M059J (cell line): ENCODE results near the gene GALNTL6. TPM values are rescaled to one million over a fixed set of nuclear protein-coding genes. Genes with fewer than 3 reads are reported as not detected.
A peak's percentile ranks its signal among the peaks of the same experiment; 100 is the strongest.

Source experiments
- DNase-seq: peaks from one replicate; pipeline ENCODE4 v3.0.0-alpha.2; 2012; ENCODE audit warnings: low read depth
- total RNA-seq: library from RNA; depleted of rRNA; stranded (reverse); fragments of >200 nt; shearing (Covaris generic); gene quantifications from 2 replicates; pipeline ENCODE4 v1.2.3, GENCODE V29; 2014

Gene GALNTL6
- total RNA-seq, 1 experiment from 2014 or later: not detected

DNA sequence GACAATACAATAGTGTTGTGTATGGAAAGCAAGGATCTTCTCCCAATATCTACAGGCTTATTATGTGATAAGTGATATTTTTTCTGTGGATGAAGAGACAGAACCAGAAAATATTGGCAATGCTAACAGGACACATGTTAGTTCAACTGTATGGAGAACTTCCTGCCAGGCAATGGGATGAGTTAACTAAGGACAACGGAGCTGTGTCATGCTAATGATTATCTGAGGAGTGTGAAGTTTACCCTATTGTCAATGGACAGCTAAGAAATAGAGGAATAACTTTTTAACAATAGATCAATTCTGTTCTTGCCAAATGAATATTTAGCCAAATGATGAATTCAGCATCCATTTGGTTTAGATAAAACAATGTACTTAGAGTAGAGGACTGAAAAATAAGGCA lies 180.0 kb downstream of the GALNTL6 start:
- DNase-seq: no peak

DNA sequence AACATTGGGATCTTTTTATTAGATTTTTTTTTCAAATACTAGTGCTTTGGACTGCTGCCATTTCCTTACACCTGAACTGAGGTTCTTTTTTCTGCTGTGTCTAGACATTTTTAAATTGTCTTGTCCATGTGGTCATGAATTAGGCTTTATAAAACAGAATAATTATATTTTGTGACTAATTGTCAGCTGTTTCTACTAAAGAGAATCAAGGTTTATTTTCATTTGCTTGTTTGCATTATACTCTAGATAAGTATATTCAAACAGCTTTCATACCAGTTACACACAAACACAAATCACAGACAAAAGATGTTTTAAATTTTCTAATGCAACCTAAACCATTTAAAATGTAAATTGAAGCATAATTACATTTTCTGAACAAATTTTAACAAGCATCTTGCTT lies 194.7 kb downstream of the GALNTL6 start:
- no peak for DNase-seq

DNA sequence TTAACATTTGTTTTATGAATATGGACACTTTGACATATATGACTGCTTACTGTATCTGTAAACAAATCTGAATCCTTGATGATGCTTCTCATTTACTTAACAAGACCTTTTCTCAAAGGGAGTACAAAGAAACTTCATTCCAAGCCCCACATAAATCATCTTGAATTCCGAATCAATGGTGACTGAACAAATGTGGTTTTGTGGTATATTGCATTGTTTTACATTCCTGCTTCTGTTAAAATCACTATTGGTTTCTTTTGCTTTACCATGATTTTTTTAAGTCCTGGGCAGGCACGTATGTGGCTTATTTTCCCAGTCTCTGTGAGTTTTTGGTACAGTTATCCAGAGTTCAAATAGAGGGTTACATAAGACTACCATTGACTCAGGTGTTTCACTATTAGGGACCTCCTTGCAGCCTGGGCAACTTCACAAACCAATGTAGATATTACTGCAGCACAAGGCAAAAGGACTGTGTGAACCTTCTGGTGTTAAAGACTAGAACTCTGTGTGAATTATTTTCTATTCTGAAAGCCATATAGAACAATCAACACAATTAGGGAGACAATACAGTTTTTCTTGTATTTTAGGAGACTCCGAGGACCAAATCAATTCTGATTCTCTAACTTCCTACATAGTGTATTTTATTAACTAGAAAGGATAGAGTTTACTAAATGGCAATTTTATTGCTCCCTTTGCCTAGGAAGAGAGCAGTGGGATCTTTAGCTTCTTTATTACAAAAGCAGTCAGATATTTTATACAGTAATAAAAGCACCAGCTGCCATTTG lies 196.4 kb downstream of the GALNTL6 start:
- no peak for DNase-seq

DNA sequence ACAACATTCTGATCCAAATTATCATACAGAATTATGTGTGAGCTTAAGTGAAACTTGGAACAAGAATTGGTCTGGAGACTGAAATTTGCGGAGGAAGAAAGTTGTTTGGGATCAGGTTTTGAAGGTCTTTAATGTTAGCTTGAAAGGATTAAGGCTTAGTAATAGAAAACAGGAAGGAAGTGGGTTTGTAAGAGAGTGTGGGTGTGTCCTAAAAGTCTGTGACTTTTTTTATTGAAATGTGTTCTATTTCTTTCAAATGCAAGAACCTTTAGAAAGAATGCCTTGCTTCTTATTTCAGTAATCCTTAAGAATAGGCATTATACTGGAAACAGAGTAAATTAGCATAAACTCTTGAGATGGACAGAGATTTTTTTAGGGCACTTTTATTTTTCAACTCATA lies 198.0 kb downstream of the GALNTL6 start:
- DNase-seq: no peak

DNA sequence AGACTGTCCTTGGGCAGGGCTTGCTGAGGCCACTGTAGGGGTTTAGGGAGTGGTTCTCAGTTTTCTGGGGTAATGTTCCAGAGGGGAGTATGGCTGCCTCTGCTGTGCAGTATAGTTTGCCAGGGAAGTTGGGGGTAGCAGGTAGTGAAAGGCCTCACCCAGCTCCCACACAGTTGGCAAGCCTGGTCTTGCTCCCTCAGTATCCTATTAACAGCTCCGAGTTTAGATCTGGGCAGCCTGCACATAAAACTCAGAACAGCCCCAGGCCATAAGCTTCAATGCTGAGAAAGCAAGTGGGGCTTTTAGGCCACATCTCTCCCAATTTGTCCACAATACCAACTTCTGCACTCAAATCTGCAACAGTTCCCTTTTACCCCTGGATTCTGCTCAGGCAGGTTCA lies 205.2 kb downstream of the GALNTL6 start:
- DNase-seq: no peak

DNA sequence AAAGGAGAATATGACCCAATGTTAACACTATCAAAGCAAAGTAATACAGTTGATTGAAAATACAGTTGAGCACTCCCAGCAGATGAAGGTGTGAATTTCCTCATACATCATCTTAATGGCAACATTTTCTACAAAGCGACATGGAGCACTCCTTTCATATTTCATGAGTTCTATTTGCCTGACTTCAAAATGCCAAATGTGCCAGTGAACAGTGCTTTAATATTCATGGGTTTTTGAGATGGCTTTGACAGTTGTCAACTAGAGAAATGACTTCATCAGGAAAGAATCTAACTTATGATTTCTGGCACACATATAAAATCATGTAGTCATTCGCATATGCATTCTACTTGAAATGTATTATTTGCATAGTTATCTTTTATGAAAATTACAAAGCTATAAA lies 222.4 kb downstream of the GALNTL6 start:
- DNase-seq: no peak

DNA sequence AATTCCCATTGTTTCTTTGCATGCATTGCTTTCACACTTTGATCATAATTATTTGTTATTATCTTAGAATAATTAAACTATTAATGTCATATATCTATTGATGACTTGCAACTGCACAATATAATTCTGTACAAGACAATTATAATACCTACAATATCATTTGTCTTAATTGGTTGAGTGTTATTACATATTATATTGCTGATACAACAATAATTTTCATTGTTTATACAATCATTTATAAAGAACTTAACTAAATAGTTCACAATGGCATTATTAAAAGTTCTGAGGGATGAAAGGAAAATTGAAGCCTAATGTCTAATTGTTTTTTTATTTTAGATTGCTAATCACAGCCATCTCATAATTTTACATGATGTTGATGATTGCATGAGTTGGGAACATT lies 227.6 kb downstream of the GALNTL6 start:
- no peak for DNase-seq

DNA sequence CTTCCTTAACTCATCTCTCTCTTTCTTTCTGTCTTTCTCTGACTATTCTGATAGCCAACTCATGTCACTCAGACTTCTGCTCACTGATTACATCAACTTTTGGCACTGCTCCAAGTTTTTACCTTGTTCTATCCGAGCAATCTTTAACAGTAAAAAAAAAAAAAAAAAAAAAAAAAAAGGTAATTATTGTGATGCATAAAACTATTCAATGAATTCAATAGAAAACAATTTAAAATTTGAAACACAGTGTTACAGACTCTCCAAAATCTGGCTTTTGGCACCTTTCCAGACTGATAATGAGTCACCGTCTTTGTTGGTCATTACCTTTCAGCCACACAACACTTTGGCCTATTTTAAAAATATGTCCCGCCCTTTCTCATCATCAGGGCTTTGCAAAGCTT lies 229.5 kb downstream of the GALNTL6 start:
- DNase-seq: peak; percentile 36

DNA sequence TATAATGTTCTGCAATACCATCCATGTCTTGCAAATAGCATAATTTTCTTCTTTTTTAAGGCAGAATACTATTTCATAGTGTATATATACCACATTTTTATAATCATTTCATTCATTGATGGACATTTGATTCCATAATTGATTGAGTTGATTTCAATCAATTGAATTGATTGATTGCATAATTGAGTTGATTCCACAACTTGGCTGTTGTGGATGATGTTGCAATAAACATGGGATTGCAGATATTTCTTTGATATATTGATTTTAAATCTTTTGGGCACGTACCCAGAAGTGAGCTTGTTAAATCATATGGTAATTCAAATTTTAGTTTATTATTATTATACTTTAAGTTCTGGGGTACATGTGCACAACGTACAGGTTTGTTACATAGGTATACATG lies 232.8 kb downstream of the GALNTL6 start:
- DNase-seq: no peak

DNA sequence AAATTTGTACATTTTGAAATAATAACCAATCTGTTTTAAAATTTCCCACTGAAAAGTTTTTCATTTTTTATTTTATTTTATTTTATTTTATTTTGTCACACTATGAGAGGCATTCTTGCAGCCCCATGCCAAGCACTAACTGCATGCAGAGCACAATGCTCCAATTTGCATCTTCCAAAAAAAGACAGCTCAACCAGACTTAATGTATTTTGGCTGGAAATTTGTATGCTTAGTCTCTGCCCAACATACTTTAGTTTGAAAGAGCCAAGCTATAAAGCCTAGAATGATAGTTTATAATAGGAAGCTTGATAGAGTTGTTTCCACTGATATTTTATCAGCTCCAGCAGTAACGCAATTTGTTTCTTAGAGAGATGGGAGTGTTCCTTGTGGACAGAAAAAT lies 235.5 kb downstream of the GALNTL6 start:
- DNase-seq: no peak

DNA sequence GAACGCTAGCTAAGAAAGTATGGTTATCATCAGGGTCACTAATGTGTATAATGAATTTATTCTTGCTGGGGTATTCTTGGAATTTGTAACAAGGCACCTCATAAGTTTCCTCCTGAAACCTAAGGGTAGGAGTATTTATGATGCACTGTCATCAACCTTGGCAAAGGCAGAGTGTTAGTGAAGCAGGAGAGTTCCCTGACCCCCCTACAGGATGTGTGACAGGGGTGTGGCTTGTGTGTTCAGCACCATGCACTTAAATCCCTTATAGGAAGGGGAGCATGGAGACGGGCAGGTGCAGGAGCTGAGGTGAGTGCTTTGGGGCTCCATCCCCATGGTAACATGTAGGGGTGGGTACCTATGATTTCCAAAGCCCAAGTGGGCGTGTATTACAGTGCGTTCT lies 237.7 kb downstream of the GALNTL6 start:
- no peak for DNase-seq

DNA sequence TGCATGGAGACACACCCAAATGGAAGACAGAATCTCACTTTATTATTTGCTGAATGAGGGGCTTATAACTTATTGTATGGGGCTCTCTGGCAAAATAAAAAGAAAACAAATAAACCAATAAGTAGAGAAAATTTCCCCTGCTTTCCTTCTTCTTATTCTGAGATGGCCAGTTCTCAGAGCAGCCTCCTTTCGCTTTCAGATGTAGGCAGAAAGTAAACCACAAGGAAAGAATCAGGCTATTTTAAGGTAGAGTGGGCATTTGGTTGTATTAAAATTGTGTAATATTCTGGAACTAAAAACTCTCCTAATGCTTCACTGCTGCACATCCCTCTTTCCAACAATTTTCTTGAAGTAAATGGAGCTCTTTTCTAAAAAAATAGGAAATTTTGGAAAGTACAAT lies 241.8 kb downstream of the GALNTL6 start:
- no peak for DNase-seq

DNA sequence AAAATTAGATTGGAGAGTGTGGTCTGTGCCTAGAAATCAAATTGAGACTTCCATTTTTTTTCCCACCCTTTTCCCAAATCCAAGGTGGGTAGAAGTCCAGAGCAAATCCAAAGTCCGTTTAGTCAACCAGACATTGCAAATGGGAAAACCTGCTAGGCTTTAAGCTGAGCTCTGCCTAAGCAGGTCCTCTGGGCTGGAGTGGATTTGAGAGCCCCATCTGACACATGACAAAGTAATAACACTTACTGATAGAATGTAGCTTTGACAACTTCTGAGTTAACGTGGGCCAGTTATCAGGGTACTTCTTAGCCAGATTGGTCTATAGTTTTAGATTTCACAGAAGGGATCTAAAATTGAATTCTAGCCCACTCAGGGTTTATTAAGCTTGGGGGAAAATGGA lies 242.3 kb downstream of the GALNTL6 start:
- DNase-seq: no peak

DNA sequence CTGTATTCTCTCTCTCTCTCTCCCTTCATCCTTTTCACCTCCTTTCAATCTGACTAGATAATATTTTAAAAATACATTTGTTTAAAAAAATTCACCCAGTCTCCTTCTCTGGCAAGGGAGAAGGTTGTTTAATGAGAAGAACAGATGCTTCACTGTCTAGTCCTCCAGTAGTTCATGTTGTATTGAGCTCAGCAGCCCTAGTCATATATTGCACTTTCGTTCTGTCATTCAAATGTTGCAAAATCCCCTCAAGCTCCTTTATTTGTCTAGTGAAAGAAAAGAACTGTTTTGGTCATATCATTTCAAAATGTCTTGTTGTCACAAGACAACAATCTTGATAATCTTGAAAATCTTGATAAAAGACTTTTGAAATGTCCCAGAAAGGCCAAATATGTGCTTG lies 248.0 kb downstream of the GALNTL6 start:
- DNase-seq: no peak

DNA sequence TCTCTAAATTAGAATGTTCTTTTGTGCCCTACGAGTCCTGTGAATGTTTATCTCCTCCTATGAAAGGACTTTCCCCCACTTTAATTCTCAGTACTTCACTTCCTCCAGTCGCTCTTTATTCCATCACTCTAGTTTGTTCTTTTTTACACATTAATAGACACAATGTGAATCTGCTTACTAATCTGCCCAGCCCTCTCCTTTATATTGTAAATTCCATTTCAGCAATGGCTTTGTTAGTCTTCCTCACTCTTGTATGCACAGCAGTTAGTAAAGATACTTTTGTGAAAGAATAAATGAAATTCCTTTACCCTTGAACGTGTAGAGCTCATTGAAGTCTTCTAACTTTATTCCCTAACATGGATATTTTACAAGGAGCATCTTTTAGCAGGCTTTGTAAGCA lies 255.3 kb downstream of the GALNTL6 start:
- DNase-seq: no peak

DNA sequence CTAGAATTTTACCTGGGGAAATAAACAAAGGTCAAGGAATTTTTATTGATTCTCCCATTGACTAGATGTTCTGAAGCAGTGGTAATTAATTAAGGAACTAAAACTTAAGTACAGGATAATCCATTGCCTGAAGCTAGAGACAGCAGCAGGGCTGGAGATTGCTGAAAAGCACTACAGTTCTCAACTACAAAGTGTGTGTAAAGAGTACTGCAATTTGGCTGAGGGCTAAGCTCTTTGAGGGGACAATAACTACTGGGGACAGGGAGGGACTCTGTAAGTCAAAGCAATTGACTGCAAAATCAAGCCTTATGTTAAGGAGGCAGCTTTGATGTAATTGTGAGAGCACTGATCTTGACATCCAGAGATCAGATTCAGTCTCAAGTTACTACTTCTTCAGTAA lies 260.4 kb downstream of the GALNTL6 start:
- DNase-seq: no peak

DNA sequence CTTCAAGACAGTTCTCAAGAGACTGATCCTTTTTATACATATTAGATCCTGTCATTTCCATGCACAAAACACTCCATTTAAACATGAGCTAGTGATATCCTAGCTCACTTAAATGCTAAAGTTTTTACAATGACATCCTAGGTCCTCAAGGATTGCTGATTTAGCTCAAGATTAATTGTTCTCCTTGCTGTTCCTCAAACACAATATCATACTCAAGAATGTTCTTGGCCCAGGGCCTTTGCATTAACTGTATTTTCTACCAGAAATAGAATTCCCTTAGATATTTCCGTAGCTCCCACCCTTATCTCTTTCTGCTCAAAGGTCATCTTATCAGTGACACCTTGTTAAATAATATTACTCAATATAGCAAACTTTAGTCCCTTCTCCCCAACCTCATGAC lies 270.1 kb downstream of the GALNTL6 start:
- no peak for DNase-seq

DNA sequence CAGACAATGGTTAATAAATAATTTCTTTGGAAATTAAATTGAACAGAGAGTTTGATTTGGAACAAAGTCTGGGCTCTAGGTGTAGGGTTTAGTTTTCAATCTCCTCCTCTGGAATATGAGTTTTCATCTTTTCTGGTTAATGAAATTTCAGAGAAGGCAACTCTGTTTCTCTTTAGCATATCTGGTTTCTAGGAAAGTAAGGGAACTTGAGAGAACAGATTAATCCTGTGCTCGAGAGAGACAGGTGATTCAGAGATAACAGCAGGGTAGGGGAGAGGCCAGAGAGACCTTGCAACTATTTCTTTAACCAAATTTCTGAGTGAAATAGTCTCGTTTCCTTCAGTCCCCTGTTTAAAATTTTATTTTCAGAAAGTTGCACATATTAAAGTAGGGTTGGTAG lies 275.4 kb downstream of the GALNTL6 start:
- no peak for DNase-seq

DNA sequence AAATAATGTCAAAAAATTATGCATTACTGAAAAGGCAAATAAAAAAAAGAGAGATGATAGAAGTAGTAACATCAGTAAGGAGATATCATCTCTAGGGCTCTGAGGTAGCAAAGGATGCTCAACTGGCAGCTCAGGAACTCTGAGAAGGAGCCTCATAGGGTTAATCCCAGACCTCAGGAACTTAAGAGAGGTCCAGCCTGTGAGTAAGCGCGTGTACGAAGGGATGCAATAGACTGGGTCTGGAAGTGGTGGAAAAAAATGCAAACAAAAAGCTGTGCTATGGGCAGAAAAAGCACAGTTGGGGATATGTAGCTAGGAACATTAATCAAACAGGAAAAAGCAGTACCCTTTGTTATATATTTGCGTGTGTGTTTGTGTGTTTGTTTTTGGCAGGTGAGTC lies 282.0 kb downstream of the GALNTL6 start:
- no peak for DNase-seq

DNA sequence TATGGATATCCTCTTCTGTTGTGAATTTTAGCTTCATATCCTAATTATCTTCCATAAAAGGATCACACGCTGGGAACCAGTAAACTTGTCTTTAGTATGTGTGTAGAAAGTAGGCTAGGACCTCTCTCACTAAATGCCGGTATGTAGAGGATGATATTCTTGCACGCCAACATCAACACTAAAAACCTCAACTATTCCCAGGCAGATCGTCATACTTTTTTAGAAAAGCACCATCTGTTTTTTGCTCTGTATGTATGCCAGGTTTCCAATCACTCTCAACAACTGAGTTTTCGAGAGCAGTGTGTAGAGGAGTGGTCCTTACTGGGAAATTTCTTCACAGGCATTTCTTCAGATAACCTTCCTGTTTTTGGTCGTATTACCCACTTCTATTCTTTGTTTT lies 283.6 kb downstream of the GALNTL6 start:
- no peak for DNase-seq

DNA sequence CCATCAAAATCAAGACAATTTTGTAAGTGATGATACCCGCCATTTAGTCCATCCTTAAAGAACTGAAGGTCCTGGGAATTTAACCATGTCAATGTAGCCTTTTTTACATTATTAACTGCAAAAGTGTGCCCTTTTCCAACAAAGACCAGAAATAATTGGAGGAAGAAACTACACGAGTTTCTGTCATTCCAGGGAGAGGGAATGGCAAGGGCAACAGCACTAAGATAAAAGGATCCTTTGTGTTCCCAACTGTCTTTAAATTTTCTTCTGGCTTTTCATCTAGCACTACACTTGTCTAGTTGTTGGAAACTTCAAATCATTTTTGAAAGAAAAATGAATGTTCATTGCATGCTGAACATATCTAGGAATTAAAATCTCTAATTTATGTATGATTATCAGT lies 286.2 kb downstream of the GALNTL6 start:
- no peak for DNase-seq

DNA sequence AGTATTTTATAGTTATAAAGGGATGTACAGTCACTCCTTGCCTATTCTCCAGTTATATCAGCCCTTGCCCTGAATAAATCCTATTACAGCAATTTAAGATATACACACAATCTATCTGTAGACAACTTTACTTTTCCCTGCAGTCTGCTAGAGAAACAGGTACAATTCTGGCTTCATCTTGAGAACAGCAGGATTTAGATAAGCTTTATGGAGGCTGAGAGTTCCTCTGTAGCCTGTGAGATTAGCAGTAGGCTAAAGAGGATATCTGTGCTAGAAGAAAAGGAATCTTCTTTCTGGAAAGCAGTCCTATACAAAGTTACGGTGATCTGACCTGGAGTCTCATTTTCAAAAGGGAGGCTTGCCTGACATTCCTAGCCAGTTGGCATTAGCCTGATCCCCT lies 290.3 kb downstream of the GALNTL6 start:
- no peak for DNase-seq

DNA sequence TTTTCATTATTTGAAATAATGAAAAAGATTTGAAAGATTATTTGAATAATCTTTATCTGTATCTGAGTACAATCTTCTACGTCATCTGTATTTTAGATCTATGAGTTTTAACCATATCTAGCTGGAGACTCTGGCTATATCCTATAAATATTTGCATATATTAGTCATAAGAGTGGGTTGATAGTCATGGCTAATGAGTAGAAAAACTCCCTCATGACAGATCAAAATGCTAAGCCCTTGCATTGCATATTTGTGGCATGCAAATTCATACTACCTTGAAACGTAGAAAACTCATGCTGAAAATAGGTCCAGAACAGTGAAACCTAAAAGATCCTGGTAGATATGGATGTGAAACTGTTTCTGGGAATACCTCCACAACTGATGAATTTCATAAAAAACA lies 291.3 kb downstream of the GALNTL6 start:
- peak; percentile 1 for DNase-seq

DNA sequence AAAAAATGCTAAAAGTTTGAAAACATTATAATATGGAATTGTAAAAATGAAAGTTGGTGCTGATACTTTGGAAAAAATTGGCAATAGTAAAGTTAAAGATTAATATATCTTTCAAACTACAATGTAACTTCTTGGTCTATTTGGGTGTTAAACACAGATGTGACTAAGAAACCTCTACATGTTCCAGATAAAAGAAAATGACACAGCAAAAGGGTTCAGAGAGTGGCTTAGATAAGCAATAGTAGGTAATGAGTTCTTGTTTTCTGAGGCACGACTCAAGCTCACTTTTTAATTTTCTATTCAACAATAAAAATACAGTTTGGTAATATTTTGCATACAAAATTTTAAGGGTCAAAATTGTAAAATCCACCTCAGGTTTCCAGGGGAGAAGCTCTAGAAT lies 292.7 kb downstream of the GALNTL6 start:
- no peak for DNase-seq
